ENCODE measurements around the gene FAM81A.
"Not testable (repeated sequence)": the region's sequence is repeated elsewhere in the genome, so short reads cannot be mapped to it uniquely, and the experiment has no call there.

The FAM81A gene

GRCh38 chr15:59473226-59473625, 35.2 kb downstream of the FAM81A start:
- Histone ChIP-seq H3K9me3 (ENCODE audit: control insufficient read depth, low read length) (no peaks in the 10 kb centered on the region), H3K36me3 (ENCODE audit: control insufficient read depth, insufficient read depth, low read length) (no peaks in the 10 kb centered on the region), H3K9ac (no peak overlapping the region), H3K79me2 (no peaks in the 10 kb centered on the region), H2AFZ (no peak overlapping the region), H3K27me3 (ENCODE audit: control insufficient read depth, insufficient read depth, low read length) (no peaks in the 10 kb centered on the region), H3K4me3 (ENCODE audit: low read depth, low read length) (no peak overlapping the region), H3K27ac (no peak overlapping the region), H3K4me1 (no peaks in the 10 kb centered on the region), H3K4me2 (ENCODE audit: low read length) (no peak overlapping the region)
- no peak for TF ChIP-seq CTCF (IDR thresholded peaks at IDR 0.05)

- H3K79me2 ChIP-seq; H3K27ac ChIP-seq; H2AFZ ChIP-seq; H3K4me3 ChIP-seq (ENCODE audit: low read depth, low read length); H3K9me3 ChIP-seq (ENCODE audit: control insufficient read depth, low read length); H3K27me3 ChIP-seq (ENCODE audit: control insufficient read depth, insufficient read depth, low read length); H3K4me1 ChIP-seq; H3K36me3 ChIP-seq (ENCODE audit: control insufficient read depth, insufficient read depth, low read length); H3K4me2 ChIP-seq (ENCODE audit: low read length); H3K9ac ChIP-seq: not testable (repeated sequence)
Measured at GRCh38 chr15:59475161-59475560, 37.2 kb downstream of the FAM81A start.

DNA sequence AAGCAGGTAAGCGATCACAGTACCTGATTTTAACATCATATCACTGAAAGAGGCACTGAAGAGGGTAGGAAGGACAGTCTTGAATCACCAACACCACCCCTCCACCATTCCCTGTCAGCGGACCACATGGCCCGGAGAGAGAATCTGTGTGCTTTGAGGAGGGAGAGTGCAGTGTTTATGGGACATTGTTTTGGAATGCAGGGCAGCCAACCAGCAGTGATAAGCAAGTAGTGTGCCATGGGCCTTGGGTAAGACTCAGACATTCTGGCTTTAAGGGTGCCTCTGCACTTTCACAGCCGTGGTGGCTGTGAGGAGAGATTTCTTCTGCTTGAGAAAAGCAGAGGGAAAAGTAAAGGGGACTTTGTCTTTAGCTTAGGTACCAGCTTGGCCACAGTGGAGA, 46.4 kb downstream of the FAM81A start:
- Histone ChIP-seq H2AFZ (no peak overlapping the region), H3K9ac (no peak overlapping the region), H3K27ac (no peak overlapping the region), H3K36me3 (ENCODE audit: control insufficient read depth, insufficient read depth, low read length) (no peaks in the 10 kb centered on the region), H3K27me3 (ENCODE audit: control insufficient read depth, insufficient read depth, low read length) (no peaks in the 10 kb centered on the region), H3K4me3 (ENCODE audit: low read depth, low read length) (no peak overlapping the region), H3K9me3 (ENCODE audit: control insufficient read depth, low read length) (no peaks in the 10 kb centered on the region), H3K79me2 (no peaks in the 10 kb centered on the region), H3K4me2 (ENCODE audit: low read length) (no peak overlapping the region), H3K4me1 (no peaks in the 10 kb centered on the region)
- TF ChIP-seq CTCF (IDR thresholded peaks at IDR 0.05): no peak

GRCh38 chr15:59485036-59485435, 47.0 kb downstream of the FAM81A start:
- no peak overlapping the region for H3K9ac ChIP-seq
- no peaks in the 10 kb centered on the region for H3K36me3 ChIP-seq (ENCODE audit: control insufficient read depth, insufficient read depth, low read length)
- no peaks in the 10 kb centered on the region for H3K4me1 ChIP-seq
- no peak overlapping the region for H3K27ac ChIP-seq
- H3K9me3 ChIP-seq (ENCODE audit: control insufficient read depth, low read length): no peaks in the 10 kb centered on the region
- no peaks in the 10 kb centered on the region for H3K79me2 ChIP-seq
- no peak for TF ChIP-seq CTCF (IDR thresholded peaks at IDR 0.05)
- H2AFZ ChIP-seq: no peak overlapping the region
- H3K4me3 ChIP-seq (ENCODE audit: low read depth, low read length): no peak overlapping the region
- H3K4me2 ChIP-seq (ENCODE audit: low read length): no peak overlapping the region
- no peaks in the 10 kb centered on the region for H3K27me3 ChIP-seq (ENCODE audit: control insufficient read depth, insufficient read depth, low read length)

DNA sequence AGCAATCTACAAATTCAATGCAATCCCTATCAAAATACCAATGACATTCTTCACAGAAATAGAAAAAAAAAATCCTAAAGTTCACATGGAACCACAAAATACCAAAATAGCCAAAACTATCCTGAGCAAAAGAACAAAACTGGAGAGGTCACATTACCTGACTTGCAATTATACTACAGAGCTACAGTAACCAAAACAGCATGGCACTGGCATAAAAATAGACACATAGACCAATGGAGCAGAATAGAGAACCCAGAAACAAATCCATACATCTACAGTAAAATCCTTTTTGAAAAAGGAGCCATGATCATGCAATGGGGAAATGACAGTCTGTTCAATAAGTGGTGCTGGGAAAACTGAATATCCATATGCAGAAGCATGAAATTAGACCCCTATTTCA, 51.5 kb downstream of the FAM81A start:
- H2AFZ ChIP-seq; H3K9ac ChIP-seq; H3K36me3 ChIP-seq (ENCODE audit: control insufficient read depth, insufficient read depth, low read length); H3K9me3 ChIP-seq (ENCODE audit: control insufficient read depth, low read length); H3K4me2 ChIP-seq (ENCODE audit: low read length); H3K4me1 ChIP-seq; H3K27me3 ChIP-seq (ENCODE audit: control insufficient read depth, insufficient read depth, low read length); H3K27ac ChIP-seq; H3K4me3 ChIP-seq (ENCODE audit: low read depth, low read length); H3K79me2 ChIP-seq: not testable (repeated sequence)

DNA sequence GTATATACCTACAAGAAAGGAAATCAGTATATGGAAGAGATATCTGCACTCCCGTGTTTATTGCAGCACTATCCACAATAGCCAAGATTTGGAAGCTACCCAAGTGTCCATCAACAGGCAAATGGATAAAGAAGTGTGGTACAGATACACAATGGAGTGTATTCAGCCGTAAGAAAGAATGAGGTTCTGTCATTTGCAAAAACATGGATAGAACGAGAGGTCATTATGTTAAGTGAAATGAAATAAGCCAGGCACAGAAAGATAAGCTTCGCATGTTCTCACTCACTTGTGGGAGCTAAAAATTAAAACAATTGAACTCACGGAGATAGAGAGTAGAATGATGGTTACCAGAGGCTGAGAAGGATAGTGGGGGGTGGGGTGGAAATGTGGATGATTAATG, 53.1 kb downstream of the FAM81A start:
- Histone ChIP-seq H3K27ac (no peak overlapping the region), H3K9me3 (ENCODE audit: control insufficient read depth, low read length) (no peaks in the 10 kb centered on the region), H3K36me3 (ENCODE audit: control insufficient read depth, insufficient read depth, low read length) (no peaks in the 10 kb centered on the region), H3K4me1 (no peaks in the 10 kb centered on the region), H3K79me2 (no peaks in the 10 kb centered on the region), H3K9ac (no peak overlapping the region), H3K27me3 (ENCODE audit: control insufficient read depth, insufficient read depth, low read length) (no peaks in the 10 kb centered on the region), H3K4me2 (ENCODE audit: low read length) (no peak overlapping the region), H3K4me3 (ENCODE audit: low read depth, low read length) (no peak overlapping the region), H2AFZ (no peak overlapping the region)
- no peak for TF ChIP-seq CTCF (IDR thresholded peaks at IDR 0.05)
